Measurements from ENCODE around the gene NUDT4.
A peak's percentile ranks its signal among the peaks of the same experiment; 100 is the strongest.

The NUDT4 gene

DNA sequence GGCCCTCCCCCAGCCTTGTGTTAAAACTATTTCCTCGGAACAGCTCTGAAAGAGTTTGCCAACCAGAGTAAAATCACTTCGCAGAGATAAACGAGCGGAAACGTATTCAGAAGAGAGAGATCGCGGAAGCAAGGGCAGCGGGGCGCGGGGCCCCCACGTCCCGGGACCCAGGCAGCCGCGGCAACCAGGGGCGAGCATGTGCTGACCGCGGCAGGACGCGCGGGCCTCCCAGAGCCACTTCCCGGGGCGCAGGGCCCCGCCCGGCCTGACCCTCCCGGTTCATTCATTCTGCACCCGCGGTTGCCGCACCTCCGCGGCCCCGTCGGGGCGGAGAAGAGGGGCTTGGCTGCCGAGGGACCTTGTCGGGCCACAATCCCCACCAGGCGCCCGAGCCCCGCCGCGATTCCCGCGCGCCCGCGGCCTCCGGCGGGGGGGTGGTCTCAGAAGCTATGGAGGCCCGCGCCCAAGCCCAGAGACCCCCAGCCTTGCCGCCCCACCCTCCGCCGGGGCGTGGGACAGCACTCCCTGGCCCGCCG is 63.4 kb downstream of the NUDT4 start:
- Histone ChIP-seq H3K36me3 (ENCODE audit: insufficient read depth, low read depth, low read length) (no peaks in the 10 kb centered on the region), H3K27ac (ENCODE audit: low read length) (peak overlapping the region; percentile 66), H3K4me1 (ENCODE audit: insufficient read depth, low read length) (peaks cover 32% of the 10 kb centered on the region; the same call in 1 of the 2 replicates)

GRCh38 chr12:93441617-93442410 is 64.1 kb downstream of the NUDT4 start, which contains the start of gene UBE2N:
Gene UBE2N (minus strand): TSS chr12:93441947. CDS start chr12:93441884, 63 bp downstream.
- no peaks in the 10 kb centered on the region for H3K36me3 ChIP-seq (ENCODE audit: insufficient read depth, low read depth, low read length)
- peaks cover 32% of the 10 kb centered on the region; the same call in 1 of the 2 replicates for H3K4me1 ChIP-seq (ENCODE audit: insufficient read depth, low read length)
- H3K27me3 ChIP-seq (ENCODE audit: insufficient read depth, low read length) = no peaks in the 10 kb centered on the region
- peak within 1 kb of the TSS; percentile 98 for H3K9ac ChIP-seq (ENCODE audit: low read depth, low read length)
- no peaks in the 10 kb centered on the region for H3K9me3 ChIP-seq (ENCODE audit: insufficient read depth, low read depth, low read length)
- peak within 1 kb of the TSS; percentile 99 for H3K27ac ChIP-seq (ENCODE audit: low read length)
- peak within 1 kb of the TSS; percentile 99 for H3K4me3 ChIP-seq (ENCODE audit: low read length)

More for the DNA sequence above, 63.4 kb downstream of the NUDT4 start:
- no peaks in the 10 kb centered on the region for H3K27me3 ChIP-seq (ENCODE audit: insufficient read depth, low read length)
- H3K4me3 ChIP-seq (ENCODE audit: low read length) = peak overlapping the region; percentile 99
- peak overlapping the region; percentile 84 for H3K9ac ChIP-seq (ENCODE audit: low read depth, low read length)
- H3K9me3 ChIP-seq (ENCODE audit: insufficient read depth, low read depth, low read length) = no peaks in the 10 kb centered on the region

DNA sequence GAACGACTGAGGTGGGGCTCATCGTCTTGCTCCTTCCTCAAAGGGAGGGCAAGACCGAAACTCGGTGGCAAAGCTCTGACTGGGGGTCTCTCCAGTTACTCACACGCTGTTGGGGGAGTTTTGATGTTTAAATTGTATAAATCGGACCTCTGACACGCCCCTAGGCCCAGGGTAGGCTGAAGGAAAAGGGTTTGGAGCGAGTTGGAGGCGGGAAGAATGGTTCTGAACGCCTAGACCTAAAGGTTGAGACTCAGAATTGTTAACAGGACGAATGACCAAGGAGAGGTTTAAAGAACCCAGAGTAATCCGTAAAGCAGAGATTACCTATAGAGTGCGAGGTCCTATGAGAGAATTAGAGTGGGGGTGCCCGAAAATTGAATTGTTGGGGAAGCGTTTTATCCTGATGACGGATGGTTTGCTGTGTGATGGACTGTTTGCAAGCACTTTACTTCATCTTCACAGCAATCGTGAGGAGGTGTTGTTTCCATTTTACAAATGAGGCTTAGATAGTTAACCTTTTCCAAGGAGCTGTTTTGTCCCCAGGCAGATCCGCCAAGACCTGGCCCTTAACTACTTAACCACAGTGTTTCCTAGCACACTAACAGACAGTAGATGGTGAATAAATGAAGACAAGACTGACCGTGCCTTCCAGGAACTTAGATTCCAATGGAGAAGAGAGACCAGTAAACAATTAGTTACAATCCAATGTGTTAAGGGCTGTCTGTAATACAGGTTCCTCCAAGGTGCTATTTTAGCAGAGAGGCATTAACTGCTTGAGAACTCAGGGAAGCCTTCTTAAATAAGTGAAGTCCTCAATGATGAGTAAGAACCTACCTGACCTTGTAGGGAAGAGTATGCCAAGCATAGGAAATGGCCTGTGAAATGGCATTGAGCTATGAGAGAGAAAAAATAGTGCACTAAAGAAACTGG is 65.0 kb downstream of the NUDT4 start:
- peak overlapping the region; percentile 98 for H3K9ac ChIP-seq (ENCODE audit: low read depth, low read length)
- peak overlapping the region; percentile 99 for H3K4me3 ChIP-seq (ENCODE audit: low read length)

GRCh38 chr12:93443576-93443975 is 65.9 kb downstream of the NUDT4 start:
- no peaks in the 10 kb centered on the region for H3K27me3 ChIP-seq (ENCODE audit: insufficient read depth, low read length)
- peaks cover 21% of the 10 kb centered on the region; the same call in 1 of the 2 replicates for H3K4me1 ChIP-seq (ENCODE audit: insufficient read depth, low read length)
- no peak overlapping the region for H3K4me3 ChIP-seq (ENCODE audit: low read length)
- peak overlapping the region; percentile 8; the same call in 1 of the 2 replicates for H3K9ac ChIP-seq (ENCODE audit: low read depth, low read length)
- no peaks in the 10 kb centered on the region for H3K36me3 ChIP-seq (ENCODE audit: insufficient read depth, low read depth, low read length)
- H3K9me3 ChIP-seq (ENCODE audit: insufficient read depth, low read depth, low read length) = no peaks in the 10 kb centered on the region
- H3K27ac ChIP-seq (ENCODE audit: low read length) = no peak overlapping the region

More for the DNA sequence above, 65.0 kb downstream of the NUDT4 start:
- H3K36me3 ChIP-seq (ENCODE audit: insufficient read depth, low read depth, low read length) = no peaks in the 10 kb centered on the region
- no peaks in the 10 kb centered on the region for H3K9me3 ChIP-seq (ENCODE audit: insufficient read depth, low read depth, low read length)
- no peaks in the 10 kb centered on the region for H3K27me3 ChIP-seq (ENCODE audit: insufficient read depth, low read length)
- H3K27ac ChIP-seq (ENCODE audit: low read length) = peak overlapping the region; percentile 99
- H3K4me1 ChIP-seq (ENCODE audit: insufficient read depth, low read length) = peaks cover 28% of the 10 kb centered on the region; the same call in 1 of the 2 replicates

- H3K36me3 ChIP-seq (ENCODE audit: insufficient read depth, low read depth, low read length) = no peaks in the 10 kb centered on the region
- no peak overlapping the region for H3K9ac ChIP-seq (ENCODE audit: low read depth, low read length)
- H3K27me3 ChIP-seq (ENCODE audit: insufficient read depth, low read length) = no peaks in the 10 kb centered on the region
- no peak overlapping the region for H3K27ac ChIP-seq (ENCODE audit: low read length)
- H3K9me3 ChIP-seq (ENCODE audit: insufficient read depth, low read depth, low read length) = no peaks in the 10 kb centered on the region
- 0 out of 2 replicates have a peak, but pooled peaks cover 5% of the 10 kb centered on the region for H3K4me1 ChIP-seq (ENCODE audit: insufficient read depth, low read length)
- H3K4me3 ChIP-seq (ENCODE audit: low read length) = no peak overlapping the region
Measured at GRCh38 chr12:93447555-93448290, 70.0 kb downstream of the NUDT4 start.

GRCh38 chr12:93448796-93449195 is 71.1 kb downstream of the NUDT4 start:
- Histone ChIP-seq H3K27me3 (ENCODE audit: insufficient read depth, low read length) (no peaks in the 10 kb centered on the region), H3K27ac (ENCODE audit: low read length) (no peak overlapping the region), H3K36me3 (ENCODE audit: insufficient read depth, low read depth, low read length) (no peaks in the 10 kb centered on the region), H3K9ac (ENCODE audit: low read depth, low read length) (no peak overlapping the region), H3K4me1 (ENCODE audit: insufficient read depth, low read length) (no peaks in the 10 kb centered on the region), H3K4me3 (ENCODE audit: low read length) (no peak overlapping the region), H3K9me3 (ENCODE audit: insufficient read depth, low read depth, low read length) (no peaks in the 10 kb centered on the region)

- Histone ChIP-seq H3K36me3 (ENCODE audit: insufficient read depth, low read depth, low read length) (no peaks in the 10 kb centered on the region), H3K4me3 (ENCODE audit: low read length) (no peak overlapping the region), H3K9ac (ENCODE audit: low read depth, low read length) (no peak overlapping the region), H3K9me3 (ENCODE audit: insufficient read depth, low read depth, low read length) (no peaks in the 10 kb centered on the region), H3K27ac (ENCODE audit: low read length) (no peak overlapping the region), H3K4me1 (ENCODE audit: insufficient read depth, low read length) (no peaks in the 10 kb centered on the region), H3K27me3 (ENCODE audit: insufficient read depth, low read length) (no peaks in the 10 kb centered on the region)
Measured at GRCh38 chr12:93449277-93449676, 71.6 kb downstream of the NUDT4 start.

GRCh38 chr12:93451423-93452158 is 73.9 kb downstream of the NUDT4 start:
- no peak overlapping the region for H3K9ac ChIP-seq (ENCODE audit: low read depth, low read length)
- H3K27ac ChIP-seq (ENCODE audit: low read length) = no peak overlapping the region
- no peaks in the 10 kb centered on the region for H3K36me3 ChIP-seq (ENCODE audit: insufficient read depth, low read depth, low read length)
- no peaks in the 10 kb centered on the region for H3K4me1 ChIP-seq (ENCODE audit: insufficient read depth, low read length)
- no peaks in the 10 kb centered on the region for H3K9me3 ChIP-seq (ENCODE audit: insufficient read depth, low read depth, low read length)
- H3K27me3 ChIP-seq (ENCODE audit: insufficient read depth, low read length) = no peaks in the 10 kb centered on the region
- H3K4me3 ChIP-seq (ENCODE audit: low read length) = no peak overlapping the region

GRCh38 chr12:93453633-93454032 is 75.9 kb downstream of the NUDT4 start:
- Histone ChIP-seq H3K36me3 (ENCODE audit: insufficient read depth, low read depth, low read length) (no peaks in the 10 kb centered on the region), H3K4me1 (ENCODE audit: insufficient read depth, low read length) (no peaks in the 10 kb centered on the region), H3K27me3 (ENCODE audit: insufficient read depth, low read length) (no peaks in the 10 kb centered on the region), H3K9me3 (ENCODE audit: insufficient read depth, low read depth, low read length) (no peaks in the 10 kb centered on the region), H3K27ac (ENCODE audit: low read length) (no peak overlapping the region), H3K9ac (ENCODE audit: low read depth, low read length) (no peak overlapping the region), H3K4me3 (ENCODE audit: low read length) (no peak overlapping the region)

- no peak overlapping the region for H3K4me3 ChIP-seq (ENCODE audit: low read length)
- H3K27me3 ChIP-seq (ENCODE audit: insufficient read depth, low read length) = no peaks in the 10 kb centered on the region
- no peak overlapping the region for H3K9ac ChIP-seq (ENCODE audit: low read depth, low read length)
- no peak overlapping the region for H3K27ac ChIP-seq (ENCODE audit: low read length)
- H3K4me1 ChIP-seq (ENCODE audit: insufficient read depth, low read length) = no peaks in the 10 kb centered on the region
- no peaks in the 10 kb centered on the region for H3K9me3 ChIP-seq (ENCODE audit: insufficient read depth, low read depth, low read length)
- H3K36me3 ChIP-seq (ENCODE audit: insufficient read depth, low read depth, low read length) = no peaks in the 10 kb centered on the region
Measured at GRCh38 chr12:93456077-93456476, 78.4 kb downstream of the NUDT4 start.

All from iPS-20b (cell line).